ENCODE measurements around the gene ERF.
"Not testable (repeated sequence)": the region's sequence is repeated elsewhere in the genome, so short reads cannot be mapped to it uniquely, and the experiment has no call there.

Gene ERF

DNA sequence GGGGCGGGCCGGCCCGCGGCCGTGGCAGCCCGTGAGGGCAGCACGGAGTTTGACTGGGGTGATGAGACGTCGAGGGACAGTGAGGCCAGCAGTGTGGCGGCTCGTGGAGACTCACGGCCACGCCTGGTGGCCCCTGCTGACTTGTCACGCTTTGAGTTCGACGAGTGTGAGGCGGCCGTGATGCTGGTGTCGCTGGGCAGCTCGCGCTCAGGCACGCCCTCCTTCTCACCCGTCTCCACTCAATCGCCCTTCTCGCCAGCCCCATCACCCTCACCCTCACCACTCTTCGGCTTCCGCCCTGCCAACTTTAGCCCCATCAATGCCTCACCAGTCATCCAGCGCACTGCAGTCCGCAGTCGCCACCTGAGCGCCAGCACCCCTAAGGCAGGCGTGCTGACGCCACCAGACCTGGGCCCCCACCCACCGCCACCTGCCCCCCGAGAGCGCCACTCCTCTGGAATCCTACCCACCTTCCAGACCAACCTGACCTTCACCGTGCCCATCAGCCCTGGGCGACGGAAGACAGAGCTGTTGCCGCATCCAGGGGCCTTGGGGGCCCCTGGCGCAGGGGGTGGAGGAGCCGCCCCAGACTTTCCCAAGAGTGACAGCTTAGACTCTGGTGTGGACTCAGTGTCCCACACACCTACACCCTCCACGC lies 18.6 kb upstream of the ERF start:
- no peak for DNase-seq

DNA sequence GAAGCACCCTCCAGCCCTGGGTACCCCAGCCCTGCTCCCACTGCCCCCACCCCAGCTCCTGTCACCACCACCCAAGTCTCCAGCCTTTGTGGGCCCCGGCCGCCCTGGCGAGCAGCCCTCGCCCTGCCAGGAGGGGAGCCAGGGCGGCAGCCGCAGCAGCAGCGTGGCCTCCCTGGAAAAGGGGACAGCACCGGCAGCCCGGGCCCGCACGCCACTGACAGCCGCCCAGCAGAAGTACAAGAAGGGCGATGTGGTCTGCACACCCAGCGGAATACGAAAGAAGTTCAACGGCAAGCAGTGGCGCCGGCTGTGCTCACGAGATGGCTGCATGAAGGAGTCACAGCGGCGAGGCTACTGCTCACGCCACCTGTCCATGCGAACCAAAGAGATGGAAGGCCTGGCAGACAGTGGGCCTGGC lies 18.1 kb upstream of the ERF start:
- DNase-seq: no peak

DNA sequence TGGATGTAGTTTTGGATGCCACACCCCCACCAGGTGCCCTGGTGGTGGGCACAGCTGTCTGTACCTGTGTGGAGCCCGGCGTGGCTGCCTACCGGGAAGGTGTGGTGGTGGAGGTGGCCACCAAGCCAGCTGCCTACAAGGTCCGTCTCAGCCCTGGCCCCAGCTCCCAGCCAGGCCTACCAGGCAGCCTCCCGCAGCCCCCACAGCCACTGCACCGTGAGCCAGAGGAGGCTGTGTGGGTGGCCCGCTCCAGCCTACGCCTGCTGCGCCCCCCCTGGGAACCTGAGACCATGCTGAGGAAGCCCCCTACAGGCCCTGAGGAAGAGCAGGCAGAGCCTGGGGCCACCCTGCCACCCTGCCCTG lies 17.6 kb upstream of the ERF start:
- no peak for DNase-seq

DNA sequence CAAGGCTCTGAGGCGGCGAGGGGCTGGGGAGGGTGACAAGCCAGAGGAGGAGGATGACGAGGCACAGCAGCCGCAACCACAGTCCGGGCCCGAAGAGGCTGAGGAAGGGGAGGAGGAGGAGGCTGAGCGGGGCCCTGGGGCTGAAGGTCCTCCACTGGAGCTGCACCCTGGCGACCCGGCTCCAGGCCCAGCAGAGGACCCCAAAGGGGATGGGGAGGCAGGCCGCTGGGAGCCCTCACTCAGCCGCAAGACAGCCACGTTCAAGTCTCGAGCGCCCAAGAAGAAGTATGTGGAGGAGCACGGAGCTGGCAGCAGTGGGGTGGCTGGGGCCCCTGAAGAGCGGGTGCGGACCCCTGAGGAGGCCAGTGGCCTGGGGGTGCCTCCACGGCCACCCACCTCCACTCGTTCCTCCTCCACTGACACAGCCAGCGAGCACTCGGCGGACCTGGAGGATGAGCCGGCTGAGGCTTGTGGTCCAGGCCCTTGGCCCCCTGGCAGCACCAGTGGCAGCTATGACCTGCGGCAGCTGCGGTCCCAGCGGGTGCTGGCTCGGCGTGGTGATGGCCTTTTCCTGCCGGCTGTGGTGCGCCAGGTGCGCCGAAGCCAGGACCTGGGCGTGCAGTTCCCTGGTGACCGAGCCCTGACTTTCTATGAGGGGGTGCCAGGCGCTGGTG lies 17.1 kb upstream of the ERF start:
- DNase-seq: no peak

DNA sequence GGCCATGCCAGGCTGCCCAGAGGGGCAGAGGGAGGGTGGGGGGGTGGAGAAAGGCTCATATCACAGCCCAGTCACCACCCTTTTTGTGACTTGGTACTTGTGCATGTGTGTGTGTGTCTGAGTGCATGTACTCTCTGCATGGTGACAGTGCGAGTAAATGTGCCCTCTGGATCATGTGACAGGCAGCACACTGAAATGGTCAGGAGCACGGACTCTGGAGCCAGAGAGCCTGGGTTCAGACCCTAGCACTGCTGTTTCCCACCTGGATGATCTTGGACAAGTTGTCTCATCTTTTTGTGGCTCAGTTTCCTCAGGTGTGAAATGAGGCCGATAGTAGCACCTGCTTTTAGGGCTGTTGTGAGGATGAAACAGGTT lies 16.1 kb upstream of the ERF start:
- no peak for DNase-seq

DNA sequence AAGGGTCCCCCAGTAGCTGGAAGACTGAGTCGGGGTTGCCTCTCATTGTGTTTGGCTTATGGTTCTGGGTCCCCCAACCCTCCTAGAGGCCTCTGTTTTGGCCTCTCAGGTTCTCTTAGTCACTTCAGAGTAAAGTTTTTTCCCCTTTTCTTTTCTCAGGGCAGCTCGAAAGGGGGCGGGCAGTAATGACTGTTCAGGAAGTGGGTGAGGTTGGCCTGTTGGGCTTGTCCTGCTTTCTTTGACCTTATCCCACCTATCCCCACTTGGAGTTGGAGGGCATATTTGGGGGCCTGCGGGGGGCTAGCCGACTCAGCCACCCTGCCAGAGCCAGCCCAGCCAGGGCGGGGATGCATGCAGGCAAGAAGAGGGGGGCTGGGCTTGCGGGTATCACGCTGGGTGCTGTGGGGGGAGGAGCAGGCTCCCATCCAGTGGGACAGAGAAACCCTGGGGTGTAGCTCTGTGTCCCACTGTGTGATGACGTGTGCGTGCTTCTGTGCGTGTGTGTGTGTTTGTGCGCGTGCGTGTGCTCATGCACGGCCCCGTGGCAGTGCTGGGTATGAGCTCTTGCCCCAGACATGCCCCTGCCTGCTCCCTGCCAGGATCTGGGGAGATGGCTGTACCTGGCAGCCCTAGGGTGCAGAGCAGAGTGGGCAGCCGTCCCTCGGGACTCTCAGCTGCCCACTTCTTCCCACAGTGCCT lies 15.6 kb upstream of the ERF start:
- peak; percentile 31 for DNase-seq

DNA sequence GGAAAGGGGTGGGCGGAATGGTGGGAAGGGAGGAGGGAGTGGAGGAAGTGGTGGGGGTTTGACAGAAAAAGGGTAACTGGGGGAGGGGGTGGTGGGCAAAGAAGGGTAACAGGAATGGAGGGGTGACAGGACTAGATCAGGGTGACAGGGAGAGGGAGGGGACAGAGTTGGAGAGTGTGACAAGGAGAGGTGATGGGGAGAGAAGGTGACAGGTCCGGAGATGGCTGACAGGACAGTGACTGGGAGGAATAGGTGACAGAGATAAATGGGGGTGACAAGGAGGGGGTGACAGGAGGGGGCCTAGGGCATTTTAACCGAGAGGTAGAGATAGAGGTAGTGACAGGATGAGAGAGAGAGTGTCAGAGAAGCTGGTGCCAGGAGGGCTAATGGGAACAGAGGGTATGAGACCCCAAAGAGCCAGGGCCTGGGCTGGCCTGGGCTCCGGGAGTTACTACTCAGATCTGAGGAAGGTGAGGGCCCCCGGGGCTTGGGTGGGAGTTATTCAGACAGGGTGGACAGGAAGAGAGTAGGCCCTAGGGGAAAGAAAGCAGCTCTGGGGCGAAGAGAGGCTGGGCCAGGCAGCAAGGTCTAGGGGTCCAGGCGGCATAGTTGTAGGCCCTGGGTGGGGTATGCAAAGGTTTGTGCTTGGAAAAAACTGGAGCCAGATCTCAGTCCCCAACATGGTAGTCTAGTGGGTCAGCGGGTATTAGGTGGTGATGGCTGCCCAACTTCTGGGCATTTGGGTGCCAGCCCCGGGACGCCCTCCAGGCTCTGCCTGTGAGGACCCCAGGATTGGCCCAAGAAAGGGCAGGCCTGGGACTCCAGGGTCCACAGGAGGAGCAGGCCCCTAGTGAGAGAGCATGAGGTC lies 14.8 kb upstream of the ERF start:
- DNase-seq: peak; percentile 44

DNA sequence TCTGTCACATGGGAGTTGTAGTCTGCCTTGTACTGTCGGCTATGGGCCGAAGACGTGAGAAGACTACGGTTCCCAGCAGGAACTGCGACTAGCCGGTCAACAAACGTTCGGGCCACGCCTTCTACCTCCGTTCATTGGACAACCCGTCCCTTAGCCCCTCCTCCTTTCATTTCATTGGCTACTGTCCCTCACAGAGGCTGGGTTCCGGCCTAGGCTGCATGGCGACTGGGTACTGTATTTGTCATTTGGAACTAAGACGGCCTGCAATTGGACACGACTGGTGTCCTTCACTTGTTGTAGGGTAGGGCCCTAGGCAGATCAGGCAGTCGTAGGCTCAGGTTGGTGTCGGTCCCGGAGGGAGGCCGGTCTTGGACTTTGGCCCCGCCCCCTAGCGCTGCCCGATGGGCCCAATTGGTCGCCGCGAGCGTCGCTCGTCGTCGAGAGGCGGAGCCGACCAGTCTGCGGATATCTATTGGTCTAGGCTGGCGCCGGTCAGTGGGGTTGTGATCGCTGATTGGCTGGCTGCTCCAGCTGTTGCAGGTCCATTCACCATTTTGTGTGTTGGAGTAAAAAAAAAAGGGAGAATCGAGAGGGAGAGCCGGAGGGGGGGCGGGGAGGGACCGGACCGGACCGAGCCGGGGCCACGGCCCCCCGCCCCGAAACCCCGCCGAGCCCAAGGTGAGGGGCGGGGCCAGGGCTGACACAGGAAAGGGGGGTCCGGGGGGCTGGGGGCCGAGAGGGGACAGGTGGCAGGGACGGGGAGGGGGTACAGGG lies 14.0 kb upstream of the ERF start, which contains the start of gene CIC:
TSS of gene CIC (plus strand) at position 549 of the 774 bp plus-strand sequence. CDS start 2,532 bp downstream, outside the sequence.
- peak; percentile 100 for DNase-seq

DNA sequence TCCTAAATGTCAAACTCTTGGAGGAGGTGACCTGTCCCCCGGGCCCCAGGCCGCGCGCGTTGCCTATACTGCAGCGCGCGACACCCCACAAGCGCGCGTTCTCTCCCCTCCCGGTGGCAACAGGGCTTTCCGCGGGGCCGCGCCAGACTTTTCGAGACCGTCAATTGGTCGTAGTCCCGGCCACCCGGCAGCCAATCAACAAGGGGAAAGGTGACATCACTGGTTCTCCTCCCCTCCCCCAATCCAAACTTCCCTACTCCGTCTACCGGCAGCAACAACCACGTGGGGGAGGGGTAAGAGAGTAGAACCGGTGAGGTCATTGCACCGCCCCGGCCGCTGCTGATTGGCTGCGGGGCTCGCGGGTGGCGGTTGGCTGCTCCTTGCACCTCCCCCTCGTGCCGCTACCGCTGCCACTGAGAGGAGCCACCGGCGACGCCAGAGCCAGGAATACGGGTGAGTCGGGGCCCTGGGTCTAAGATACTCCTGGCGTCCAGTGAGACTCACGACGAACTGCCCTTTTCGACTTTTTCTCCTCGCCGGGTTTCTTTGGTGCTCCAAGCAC lies 13.3 kb upstream of the ERF start:
- peak; percentile 100 for DNase-seq

DNA sequence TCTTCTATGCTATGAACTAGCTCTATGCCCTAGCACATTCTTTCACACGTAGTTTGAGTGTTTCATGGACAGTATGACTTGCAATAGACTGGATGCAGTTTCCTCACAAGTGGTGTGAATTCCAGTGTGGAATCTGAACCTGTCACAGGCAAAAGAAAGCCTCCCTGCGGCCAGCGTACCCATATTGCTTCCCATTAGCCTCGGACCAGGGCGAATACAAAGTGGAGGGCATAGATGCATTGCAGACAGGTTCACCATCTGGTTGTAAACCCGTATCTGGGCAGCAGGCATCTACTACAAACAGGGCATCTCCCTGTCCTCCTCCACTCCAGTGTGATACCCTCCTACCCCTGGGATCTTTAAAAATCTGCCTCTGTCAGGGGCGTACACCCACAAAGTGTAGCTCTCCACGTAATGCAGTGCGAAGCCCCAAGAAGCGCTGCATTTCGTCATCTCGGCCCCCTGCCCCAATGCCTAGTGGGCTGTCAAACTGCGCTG lies 12.8 kb upstream of the ERF start:
- DNase-seq: no peak

DNA sequence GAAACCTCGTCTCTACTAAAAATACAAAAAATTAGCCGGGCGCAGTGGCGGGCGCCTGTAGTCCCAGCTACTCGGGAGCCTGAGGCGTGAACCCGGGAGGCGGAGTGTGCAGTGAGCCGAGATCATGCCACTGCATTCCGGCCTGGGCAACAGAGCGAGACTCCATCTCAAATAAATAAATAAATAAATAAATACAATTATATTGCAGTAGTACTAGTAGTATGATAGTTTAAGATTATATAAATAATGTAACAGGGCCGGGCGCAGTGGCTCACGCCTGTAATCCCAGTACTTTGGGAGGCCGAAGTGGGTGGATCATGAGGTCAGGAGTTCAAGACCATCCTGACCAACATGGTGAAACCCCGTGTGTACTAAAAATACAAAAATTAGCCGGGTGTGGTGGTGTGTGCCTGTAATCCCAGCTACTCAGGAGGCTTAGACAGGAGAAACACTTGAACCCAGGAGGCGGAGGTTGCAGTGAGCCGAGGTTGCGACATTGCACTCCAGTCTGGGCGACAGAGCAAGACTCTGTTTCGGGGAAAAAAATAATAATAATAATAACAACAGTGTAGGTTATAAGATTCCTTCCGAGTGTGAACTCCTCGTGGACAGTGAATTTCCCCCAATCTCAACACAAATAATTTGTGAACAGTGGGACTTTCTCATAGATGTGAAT lies 12.1 kb upstream of the ERF start:
- DNase-seq: not testable (repeated sequence)

DNA sequence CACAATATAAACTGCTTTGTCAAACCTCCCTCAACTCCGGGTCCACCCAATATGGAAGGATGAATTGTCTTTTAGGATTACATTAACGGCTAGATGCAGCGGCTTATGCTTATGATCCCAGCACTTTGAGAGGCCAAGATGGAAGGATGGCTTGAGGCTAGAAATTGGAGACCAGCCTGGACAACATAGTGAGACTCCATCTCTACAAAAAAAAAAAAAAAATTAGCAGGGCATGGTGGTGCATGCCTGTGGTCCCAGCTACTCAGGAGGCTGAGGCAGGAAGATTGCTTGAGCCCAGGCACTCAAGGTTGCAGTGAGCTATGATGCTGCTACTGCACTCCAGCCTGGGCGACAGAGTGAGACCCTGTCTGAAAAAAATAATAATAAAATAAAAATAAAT lies 11.2 kb upstream of the ERF start:
- not testable (repeated sequence) for DNase-seq

DNA sequence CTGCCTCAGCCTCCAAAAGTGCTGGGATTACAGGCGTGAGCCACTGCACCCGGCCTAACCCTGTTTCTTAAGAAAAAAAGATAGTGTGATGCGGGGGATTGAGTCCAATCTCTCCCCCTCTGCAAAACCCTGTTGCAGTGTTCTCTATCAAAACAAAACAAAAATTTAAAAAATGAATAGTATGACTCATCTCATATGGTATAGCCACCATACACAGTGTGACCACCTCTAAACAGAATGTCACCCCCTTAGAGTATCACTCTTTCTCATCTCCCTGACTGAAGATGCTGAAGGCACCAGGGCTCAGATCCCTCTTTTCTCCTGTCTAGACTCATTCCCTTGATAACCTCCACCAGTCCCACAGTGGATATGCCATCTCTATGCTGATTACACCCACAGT lies 6.8 kb upstream of the ERF start:
- no peak for DNase-seq

DNA sequence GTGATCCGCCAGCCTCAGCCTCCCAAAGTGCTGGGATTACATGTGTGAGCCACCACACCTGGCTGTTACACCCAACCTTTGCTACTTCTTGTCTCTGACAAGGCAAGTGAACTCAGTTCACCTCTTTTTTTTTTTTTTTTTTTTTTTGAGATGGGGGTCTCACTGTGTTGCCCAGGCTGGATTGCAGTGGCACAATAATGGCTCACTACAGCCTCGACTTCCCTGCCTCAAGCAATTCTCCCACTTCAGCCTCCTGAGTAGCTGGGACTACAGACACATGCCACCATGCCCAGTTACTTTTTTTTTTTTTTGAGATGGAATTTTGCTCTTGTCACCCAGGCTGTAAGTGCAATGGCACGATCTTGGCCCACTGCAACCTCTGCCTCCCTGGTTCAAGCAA lies 2.9 kb upstream of the ERF start:
- DNase-seq: not testable (repeated sequence)

DNA sequence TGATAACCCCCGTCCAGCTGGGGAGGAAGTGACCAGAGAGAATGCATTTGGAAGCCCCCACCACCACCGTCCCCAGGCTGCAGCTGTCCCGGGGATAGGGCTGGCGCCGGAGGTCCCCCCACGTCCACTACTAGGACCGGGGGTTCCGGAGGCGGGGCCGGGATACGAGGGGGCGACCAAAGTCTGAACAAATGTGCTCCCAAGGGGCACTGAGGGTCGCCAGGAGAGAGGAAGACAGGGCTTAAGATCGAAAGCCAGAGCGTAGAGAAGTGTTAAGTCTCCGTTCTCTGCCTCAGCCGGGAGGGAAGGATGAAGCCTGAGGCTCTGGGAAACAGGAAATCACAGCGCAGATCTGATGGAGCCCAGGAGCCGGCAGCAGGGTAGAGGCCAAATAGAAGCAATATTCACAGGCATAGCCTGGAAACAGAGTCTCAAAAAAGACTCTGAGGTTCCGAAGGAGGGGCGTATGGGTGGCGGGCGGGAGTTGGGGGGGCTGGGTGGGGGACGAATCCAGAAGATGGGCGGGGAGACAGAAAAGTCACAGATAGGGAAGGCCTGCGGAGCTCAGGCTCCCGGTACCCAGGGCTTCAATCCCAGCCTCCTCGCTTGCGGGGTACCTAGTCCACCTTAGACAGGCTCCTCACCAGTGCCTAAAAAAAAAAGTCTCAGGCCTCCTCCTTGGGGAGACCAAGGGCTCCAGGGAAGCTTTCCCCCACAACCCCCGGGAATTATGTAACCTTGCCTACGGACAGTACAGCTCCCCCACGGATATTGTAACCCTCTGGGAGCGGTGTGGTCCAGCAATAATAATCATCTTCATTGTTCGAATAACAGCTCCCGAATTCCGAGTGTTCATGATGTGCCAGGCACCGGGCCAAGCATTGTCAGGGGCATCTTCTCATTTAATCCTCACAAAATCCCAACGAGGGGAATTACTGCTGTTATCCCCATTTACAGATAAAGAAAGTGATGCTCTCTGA lies 1.1 kb upstream of the ERF start:
- peak; percentile 41 for DNase-seq

DNA sequence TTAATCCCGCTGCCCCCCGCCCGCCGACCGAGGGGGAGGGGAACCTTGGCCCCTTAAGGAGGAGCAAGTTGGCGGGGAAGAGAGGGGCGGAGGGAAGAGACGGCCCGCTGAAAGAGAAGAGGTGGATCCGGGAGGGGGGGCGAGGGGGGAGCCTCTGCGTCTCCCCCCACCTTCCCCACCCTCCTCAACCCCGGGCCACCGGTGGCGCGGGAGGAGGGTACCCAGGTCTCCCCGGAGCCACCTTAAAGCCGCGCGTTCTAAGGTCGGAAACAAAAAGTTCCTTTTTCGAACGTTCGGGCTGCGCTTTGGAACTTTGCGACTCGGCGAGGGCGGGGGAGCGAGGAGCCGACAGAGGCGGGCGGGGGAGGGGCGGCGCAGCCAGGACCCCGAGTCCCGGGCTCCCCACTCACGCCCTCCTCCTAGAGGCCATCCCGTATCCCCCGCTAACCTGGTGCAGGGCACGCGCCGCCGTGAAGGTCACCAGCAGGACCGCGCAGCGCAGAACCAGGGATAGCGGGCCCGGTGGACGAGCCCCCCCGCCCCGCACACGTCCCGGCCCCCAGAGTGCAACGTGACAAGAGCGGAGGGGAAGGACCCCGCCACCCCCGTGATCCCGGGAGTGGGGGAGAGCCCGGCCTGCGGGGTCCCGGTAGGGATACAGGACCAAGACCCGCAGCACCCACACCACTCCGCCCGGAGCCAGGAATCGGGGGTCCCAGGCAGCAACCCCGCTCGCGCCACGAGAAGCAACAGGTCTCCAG lies 659 bp downstream of the ERF start:
- DNase-seq: peak; percentile 68

DNA sequence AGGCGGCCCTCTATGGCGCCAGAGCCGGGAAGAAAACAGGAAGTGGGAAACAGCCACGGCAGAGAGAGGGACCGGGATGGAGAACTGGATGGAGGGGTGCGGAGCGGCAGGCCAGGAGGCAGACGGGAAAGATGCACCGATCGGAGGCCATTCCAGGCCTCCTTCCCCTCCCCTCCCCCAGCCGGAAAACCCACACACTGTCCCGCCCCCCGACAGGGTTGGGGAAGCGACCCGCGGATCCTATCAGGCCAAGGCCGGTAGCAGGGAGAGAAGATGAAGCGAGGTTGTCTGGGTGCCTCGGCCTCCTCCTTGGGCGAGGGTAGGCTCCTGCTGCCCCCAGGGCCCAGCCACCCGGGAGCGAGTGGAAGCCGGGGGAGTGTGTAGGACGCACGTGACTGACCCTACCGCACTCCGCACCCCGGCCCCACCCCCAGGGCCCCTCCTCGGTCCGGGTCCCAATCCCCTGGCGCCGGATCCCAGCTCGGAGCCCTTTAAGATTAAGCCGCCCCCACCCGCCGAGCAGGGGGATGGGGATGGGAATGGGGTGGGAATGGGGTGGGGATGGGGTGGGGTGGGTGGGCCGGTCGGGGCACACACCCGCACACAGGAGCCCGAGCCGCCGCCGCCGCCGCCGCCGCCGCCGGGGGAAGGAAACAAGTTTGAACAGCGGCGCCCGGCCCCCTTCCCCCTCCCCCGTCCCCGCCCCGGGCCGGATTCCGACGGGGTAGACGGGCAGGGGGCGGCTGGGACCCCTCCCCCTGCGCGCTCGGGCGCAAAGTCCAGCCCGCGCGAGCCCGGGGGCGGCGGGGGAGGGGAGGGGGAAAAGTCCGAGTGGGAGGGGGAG lies 1.5 kb downstream of the ERF start:
- peak; percentile 68 for DNase-seq
